ENCODE measurements around the gene SLC7A5. TPM values are rescaled to one million over a fixed set of nuclear protein-coding genes. Genes with fewer than 3 reads are reported as not detected.

SLC7A5 gene
- total and polyA plus RNA-seq, 2 of the 13 experiments (the other 11 are each of a cell fraction or from before 2014, with no cell fraction given), result 79.6 to 155 TPM

GRCh38 chr16:87851141-87851587 lies 18.1 kb downstream of the SLC7A5 start (continued):
- 0 out of 2 replicates have a peak, but pooled peaks have one; percentile 4 for TF ChIP-seq ZNF609 (CRISPR knock-in tag; IDR thresholded peaks at IDR 0.05; ENCODE audit: borderline replicate concordance)
- no peak for TF ChIP-seq ZBTB2 (CRISPR knock-in tag; IDR thresholded peaks at IDR 0.05; ENCODE audit: low read depth)
- no peak for TF ChIP-seq NCOA1 (CRISPR knock-in tag; IDR thresholded peaks at IDR 0.05)
- no peak for TF ChIP-seq MAZ (IDR thresholded peaks at IDR 0.05; ENCODE audit: borderline replicate concordance, low read depth, low read length)
- TF ChIP-seq MAZ (CRISPR knock-in tag; IDR thresholded peaks at IDR 0.05; ENCODE audit: low read depth), result peak; percentile 3; the same call in 1 of the 2 replicates
- 0 out of 2 replicates have a peak, but pooled peaks have one; percentile 28 for TF ChIP-seq ZBTB10 (CRISPR knock-in tag; IDR thresholded peaks at IDR 0.05; ENCODE audit: borderline replicate concordance)
- no peak for TF ChIP-seq ZBTB21 (CRISPR knock-in tag; IDR thresholded peaks at IDR 0.05)
- 0 out of 2 replicates have a peak, but pooled peaks have one; percentile 12 for TF ChIP-seq FOXP4 (CRISPR knock-in tag; IDR thresholded peaks at IDR 0.05)
- TF ChIP-seq ZNF703 (CRISPR knock-in tag; IDR thresholded peaks at IDR 0.05; ENCODE audit: borderline replicate concordance), result no peak
- TF ChIP-seq HBP1 (CRISPR knock-in tag; IDR thresholded peaks at IDR 0.05; ENCODE audit: low read depth), result no peak
- no peak for TF ChIP-seq ZNF790 (CRISPR knock-in tag; IDR thresholded peaks at IDR 0.05; ENCODE audit: borderline replicate concordance)
- no peak for TF ChIP-seq NFIC (IDR thresholded peaks at IDR 0.05; ENCODE audit: low read length)
- no peak for TF ChIP-seq DMAP1 (CRISPR knock-in tag; IDR thresholded peaks at IDR 0.05)
- 0 out of 2 replicates have a peak, but pooled peaks have one; percentile 40 for TF ChIP-seq ZNF354B (CRISPR knock-in tag; IDR thresholded peaks at IDR 0.05)
- no peak for TF ChIP-seq SP5 (CRISPR knock-in tag; IDR thresholded peaks at IDR 0.05; ENCODE audit: borderline replicate concordance, low read depth)
- 0 out of 2 replicates have a peak, but pooled peaks have one; percentile 18 for TF ChIP-seq MYC (CRISPR knock-in tag; IDR thresholded peaks at IDR 0.05; ENCODE audit: borderline replicate concordance)
- peak; percentile 24; the same call in 1 of the 2 replicates for TF ChIP-seq ZNF143 (CRISPR knock-in tag; IDR thresholded peaks at IDR 0.05)
